ENCODE results near the gene ZNF195.
"Not testable (repeated sequence)": the region's sequence is repeated elsewhere in the genome, so short reads cannot be mapped to it uniquely, and the experiment has no call there.

Gene ZNF195

GRCh38 chr11:3404076-3404925 lies 25.4 kb upstream of the ZNF195 start:
- not testable (repeated sequence) for H3K4me1 ChIP-seq (ENCODE audit: insufficient read depth, poor library complexity, severe bottlenecking); DNase-seq (ENCODE audit: low spot score); H3K4me3 ChIP-seq (ENCODE audit: severe bottlenecking); H3K27me3 ChIP-seq (ENCODE audit: insufficient read depth, poor library complexity, severe bottlenecking); H3K36me3 ChIP-seq (ENCODE audit: low read depth); H3K9me3 ChIP-seq (ENCODE audit: severe bottlenecking); H3K27ac ChIP-seq (ENCODE audit: poor library complexity, severe bottlenecking); ATAC-seq (ENCODE audit: low read depth)

DNA sequence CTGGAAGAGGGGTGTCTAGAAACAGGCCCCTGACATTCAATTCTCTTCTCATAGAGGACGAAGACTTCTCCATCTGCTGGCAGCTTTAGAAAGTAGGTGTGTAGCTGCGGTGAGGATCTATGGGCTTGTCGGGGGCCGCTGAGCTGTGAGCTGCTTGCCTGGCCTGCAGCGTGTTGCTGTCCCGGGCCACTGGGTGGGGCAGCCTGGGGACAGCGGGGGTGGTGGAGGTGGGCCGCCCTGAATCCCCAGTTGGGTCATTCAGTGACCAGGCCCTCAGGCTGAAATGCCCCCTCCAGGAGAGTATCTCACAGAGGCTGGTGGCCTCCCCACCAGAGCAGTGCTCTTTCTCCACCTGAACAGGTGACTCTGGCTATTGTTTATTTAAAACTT lies 23.9 kb upstream of the ZNF195 start:
- H3K9me3 ChIP-seq (ENCODE audit: severe bottlenecking); H3K36me3 ChIP-seq (ENCODE audit: low read depth); DNase-seq (ENCODE audit: low spot score); H3K4me1 ChIP-seq (ENCODE audit: insufficient read depth, poor library complexity, severe bottlenecking); H3K4me3 ChIP-seq (ENCODE audit: severe bottlenecking); H3K27me3 ChIP-seq (ENCODE audit: insufficient read depth, poor library complexity, severe bottlenecking); H3K27ac ChIP-seq (ENCODE audit: poor library complexity, severe bottlenecking); ATAC-seq (ENCODE audit: low read depth): not testable (repeated sequence)

- not testable (repeated sequence) for H3K27me3 ChIP-seq (ENCODE audit: insufficient read depth, poor library complexity, severe bottlenecking); H3K27ac ChIP-seq (ENCODE audit: poor library complexity, severe bottlenecking); H3K4me1 ChIP-seq (ENCODE audit: insufficient read depth, poor library complexity, severe bottlenecking); H3K4me3 ChIP-seq (ENCODE audit: severe bottlenecking); H3K9me3 ChIP-seq (ENCODE audit: severe bottlenecking); ATAC-seq (ENCODE audit: low read depth); H3K36me3 ChIP-seq (ENCODE audit: low read depth); DNase-seq (ENCODE audit: low spot score)
Measured at GRCh38 chr11:3402181-3402860, 23.4 kb upstream of the ZNF195 start.

DNA sequence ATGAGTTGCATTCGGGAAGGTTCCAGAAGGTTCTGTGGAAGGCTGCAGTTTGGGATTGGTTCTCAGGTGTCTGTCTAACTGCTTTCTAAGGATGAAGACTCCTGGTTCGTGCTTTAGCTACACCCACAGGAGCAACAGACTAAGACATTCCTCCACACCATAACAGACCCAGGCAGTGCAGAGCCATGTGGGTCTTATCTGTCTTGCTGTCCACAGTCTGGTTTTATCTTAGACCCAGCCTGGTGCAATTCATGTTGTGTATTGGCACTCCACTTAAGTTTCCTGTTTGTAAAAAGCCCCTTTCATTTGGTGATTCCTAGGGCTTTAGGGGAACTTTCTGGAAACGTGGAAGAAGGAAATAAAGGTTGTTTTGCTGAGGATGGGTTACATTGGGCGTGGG lies 22.1 kb upstream of the ZNF195 start:
- not testable (repeated sequence) for H3K4me1 ChIP-seq (ENCODE audit: insufficient read depth, poor library complexity, severe bottlenecking); H3K4me3 ChIP-seq (ENCODE audit: severe bottlenecking); H3K27ac ChIP-seq (ENCODE audit: poor library complexity, severe bottlenecking); H3K27me3 ChIP-seq (ENCODE audit: insufficient read depth, poor library complexity, severe bottlenecking); ATAC-seq (ENCODE audit: low read depth); DNase-seq (ENCODE audit: low spot score); H3K36me3 ChIP-seq (ENCODE audit: low read depth); H3K9me3 ChIP-seq (ENCODE audit: severe bottlenecking)

DNA sequence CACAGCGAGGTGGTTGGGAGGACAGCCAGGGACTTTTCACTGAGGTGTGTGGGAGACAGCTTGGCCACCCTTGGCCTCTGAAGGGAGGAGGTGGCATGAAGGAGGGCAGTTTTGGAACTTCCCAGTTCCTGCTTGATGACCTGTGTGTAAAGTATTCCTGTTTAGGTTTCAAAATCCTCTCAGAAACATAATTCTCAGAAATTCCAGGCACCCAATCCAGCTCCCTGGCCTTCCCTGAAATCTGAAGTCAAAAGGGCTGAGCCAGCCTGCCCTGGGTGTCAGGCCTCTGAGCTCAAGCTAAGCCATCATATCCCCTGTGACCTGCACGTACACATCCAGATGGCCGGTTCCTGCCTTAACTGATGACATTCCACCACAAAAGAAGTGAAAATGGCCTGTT lies 19.6 kb upstream of the ZNF195 start:
- H3K9me3 ChIP-seq (ENCODE audit: severe bottlenecking); H3K4me1 ChIP-seq (ENCODE audit: insufficient read depth, poor library complexity, severe bottlenecking); H3K27ac ChIP-seq (ENCODE audit: poor library complexity, severe bottlenecking); DNase-seq (ENCODE audit: low spot score); H3K27me3 ChIP-seq (ENCODE audit: insufficient read depth, poor library complexity, severe bottlenecking); ATAC-seq (ENCODE audit: low read depth); H3K36me3 ChIP-seq (ENCODE audit: low read depth); H3K4me3 ChIP-seq (ENCODE audit: severe bottlenecking): not testable (repeated sequence)

- ATAC-seq (ENCODE audit: low read depth); H3K36me3 ChIP-seq (ENCODE audit: low read depth); H3K27ac ChIP-seq (ENCODE audit: poor library complexity, severe bottlenecking); H3K27me3 ChIP-seq (ENCODE audit: insufficient read depth, poor library complexity, severe bottlenecking); H3K4me3 ChIP-seq (ENCODE audit: severe bottlenecking); DNase-seq (ENCODE audit: low spot score); H3K4me1 ChIP-seq (ENCODE audit: insufficient read depth, poor library complexity, severe bottlenecking); H3K9me3 ChIP-seq (ENCODE audit: severe bottlenecking): not testable (repeated sequence)
Measured at GRCh38 chr11:3398106-3398505, 19.2 kb upstream of the ZNF195 start.

- H3K27me3 ChIP-seq (ENCODE audit: insufficient read depth, poor library complexity, severe bottlenecking); H3K9me3 ChIP-seq (ENCODE audit: severe bottlenecking); ATAC-seq (ENCODE audit: low read depth); H3K4me3 ChIP-seq (ENCODE audit: severe bottlenecking); H3K36me3 ChIP-seq (ENCODE audit: low read depth); DNase-seq (ENCODE audit: low spot score); H3K27ac ChIP-seq (ENCODE audit: poor library complexity, severe bottlenecking); H3K4me1 ChIP-seq (ENCODE audit: insufficient read depth, poor library complexity, severe bottlenecking): not testable (repeated sequence)
Measured at GRCh38 chr11:3397210-3397609, 18.3 kb upstream of the ZNF195 start.

- not testable (repeated sequence) for H3K9me3 ChIP-seq (ENCODE audit: severe bottlenecking); H3K4me1 ChIP-seq (ENCODE audit: insufficient read depth, poor library complexity, severe bottlenecking); ATAC-seq (ENCODE audit: low read depth); H3K4me3 ChIP-seq (ENCODE audit: severe bottlenecking); DNase-seq (ENCODE audit: low spot score); H3K27me3 ChIP-seq (ENCODE audit: insufficient read depth, poor library complexity, severe bottlenecking); H3K27ac ChIP-seq (ENCODE audit: poor library complexity, severe bottlenecking); H3K36me3 ChIP-seq (ENCODE audit: low read depth)
Measured at GRCh38 chr11:3395468-3395867, 16.5 kb upstream of the ZNF195 start.

DNA sequence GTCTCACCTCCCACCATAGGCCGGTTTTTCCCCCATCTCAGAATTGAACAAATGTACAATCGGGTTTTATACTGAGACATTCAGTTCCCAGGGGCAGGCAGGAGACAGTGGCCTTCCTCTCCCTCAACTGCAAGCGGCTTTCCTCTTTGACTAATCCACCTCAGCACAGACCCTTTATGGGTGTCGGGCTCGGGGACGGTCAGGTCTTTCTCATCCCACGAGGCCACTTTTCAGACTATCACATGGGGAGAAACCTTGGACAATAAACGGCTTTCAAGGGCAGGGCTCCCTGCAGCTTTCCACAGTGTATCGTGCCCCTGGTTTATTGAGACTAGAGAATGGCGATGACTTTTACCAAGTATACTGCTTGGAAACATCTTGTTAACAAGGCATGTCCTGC lies 16.0 kb upstream of the ZNF195 start:
- H3K4me3 ChIP-seq (ENCODE audit: severe bottlenecking); ATAC-seq (ENCODE audit: low read depth); H3K36me3 ChIP-seq (ENCODE audit: low read depth); H3K9me3 ChIP-seq (ENCODE audit: severe bottlenecking); H3K4me1 ChIP-seq (ENCODE audit: insufficient read depth, poor library complexity, severe bottlenecking); H3K27me3 ChIP-seq (ENCODE audit: insufficient read depth, poor library complexity, severe bottlenecking); DNase-seq (ENCODE audit: low spot score); H3K27ac ChIP-seq (ENCODE audit: poor library complexity, severe bottlenecking): not testable (repeated sequence)

DNA sequence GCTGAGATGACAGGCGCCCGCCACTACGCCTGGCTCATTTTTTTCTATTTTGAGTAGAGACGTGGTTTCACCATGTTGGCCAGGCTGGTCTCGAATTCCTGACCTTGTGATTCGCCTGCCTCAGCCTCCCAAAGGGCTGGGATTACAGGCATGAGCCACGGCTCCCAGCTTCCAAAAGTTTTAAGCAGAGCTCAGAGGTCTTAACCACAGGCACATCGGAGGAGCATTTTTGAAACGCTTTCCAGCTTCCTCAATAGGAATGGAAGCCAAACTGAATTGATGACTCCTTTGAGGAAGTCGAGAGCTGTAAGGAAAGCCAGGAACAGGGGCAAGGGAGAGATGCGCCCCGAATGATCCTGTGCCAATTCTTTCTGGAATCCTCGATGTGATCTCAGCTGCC lies 14.5 kb upstream of the ZNF195 start:
- not testable (repeated sequence) for DNase-seq (ENCODE audit: low spot score); H3K36me3 ChIP-seq (ENCODE audit: low read depth); H3K9me3 ChIP-seq (ENCODE audit: severe bottlenecking)

More for the DNA sequence above, 14.5 kb upstream of the ZNF195 start:
- not testable (repeated sequence) for H3K4me3 ChIP-seq (ENCODE audit: severe bottlenecking); ATAC-seq (ENCODE audit: low read depth); H3K27me3 ChIP-seq (ENCODE audit: insufficient read depth, poor library complexity, severe bottlenecking); H3K4me1 ChIP-seq (ENCODE audit: insufficient read depth, poor library complexity, severe bottlenecking); H3K27ac ChIP-seq (ENCODE audit: poor library complexity, severe bottlenecking)
